ENCODE results near the gene PSG11.
"Not testable (repeated sequence)": the region's sequence is repeated elsewhere in the genome, so short reads cannot be mapped to it uniquely, and the experiment has no call there.

The PSG11 gene

GRCh38 chr19:42982111-42982510, 44.2 kb downstream of the PSG11 start:
- not testable (repeated sequence) for H3K27me3 ChIP-seq (ENCODE audit: control insufficient read depth, insufficient read depth, low read length); H3K4me3 ChIP-seq (ENCODE audit: low read depth, low read length); H3K9me3 ChIP-seq (ENCODE audit: control insufficient read depth, insufficient read depth, low read length); H3K4me1 ChIP-seq (ENCODE audit: control insufficient read depth, insufficient read depth, low read length); H3K9ac ChIP-seq (ENCODE audit: low read depth, low read length); H3K36me3 ChIP-seq (ENCODE audit: control insufficient read depth, insufficient read depth, low read length)

- H3K4me3 ChIP-seq (ENCODE audit: low read depth, low read length); H3K4me1 ChIP-seq (ENCODE audit: control insufficient read depth, insufficient read depth, low read length); H3K27me3 ChIP-seq (ENCODE audit: control insufficient read depth, insufficient read depth, low read length); H3K9me3 ChIP-seq (ENCODE audit: control insufficient read depth, insufficient read depth, low read length); H3K36me3 ChIP-seq (ENCODE audit: control insufficient read depth, insufficient read depth, low read length); H3K9ac ChIP-seq (ENCODE audit: low read depth, low read length): not testable (repeated sequence)
These were observed 54.8 kb downstream of the PSG11 start for GRCh38 chr19:42971451-42971850.

- Histone ChIP-seq H3K36me3 (ENCODE audit: control insufficient read depth, insufficient read depth, low read length) (no peaks in the 10 kb centered on the region), H3K9me3 (ENCODE audit: control insufficient read depth, insufficient read depth, low read length) (no peaks in the 10 kb centered on the region), H3K4me3 (ENCODE audit: low read depth, low read length) (no peak overlapping the region), H3K9ac (ENCODE audit: low read depth, low read length) (no peak overlapping the region), H3K4me1 (ENCODE audit: control insufficient read depth, insufficient read depth, low read length) (no peaks in the 10 kb centered on the region), H3K27me3 (ENCODE audit: control insufficient read depth, insufficient read depth, low read length) (no peaks in the 10 kb centered on the region)
These were observed 61.1 kb downstream of the PSG11 start for GRCh38 chr19:42965176-42965575.

GRCh38 chr19:42961119-42961518, 65.2 kb downstream of the PSG11 start:
- H3K4me3 ChIP-seq (ENCODE audit: low read depth, low read length), result no peak overlapping the region
- no peaks in the 10 kb centered on the region for H3K9me3 ChIP-seq (ENCODE audit: control insufficient read depth, insufficient read depth, low read length)
- no peaks in the 10 kb centered on the region for H3K36me3 ChIP-seq (ENCODE audit: control insufficient read depth, insufficient read depth, low read length)
- H3K9ac ChIP-seq (ENCODE audit: low read depth, low read length), result no peak overlapping the region
- no peaks in the 10 kb centered on the region for H3K27me3 ChIP-seq (ENCODE audit: control insufficient read depth, insufficient read depth, low read length)
- H3K4me1 ChIP-seq (ENCODE audit: control insufficient read depth, insufficient read depth, low read length), result no peaks in the 10 kb centered on the region

Data from iPS-15b (cell line).